Activated T-cell treated with anti-CD3 and anti-CD28 coated beads for 1 hour (primary cell): ENCODE measurements around the gene PRL.

Source experiments
- DNase-seq: peaks from one replicate; pipeline ENCODE4 v3.0.0-alpha.2; 2020; ENCODE audit warnings: low read depth

Gene PRL

GRCh38 chr6:22294301-22294700, 2.5 kb downstream of the PRL start:
- no peak for DNase-seq

- DNase-seq, result no peak
Observed at GRCh38 chr6:22290045-22290444, 6.8 kb downstream of the PRL start.

GRCh38 chr6:22288721-22289120, 8.1 kb downstream of the PRL start:
- no peak for DNase-seq

GRCh38 chr6:22284666-22285065, 12.2 kb downstream of the PRL start:
- DNase-seq, result no peak

DNA sequence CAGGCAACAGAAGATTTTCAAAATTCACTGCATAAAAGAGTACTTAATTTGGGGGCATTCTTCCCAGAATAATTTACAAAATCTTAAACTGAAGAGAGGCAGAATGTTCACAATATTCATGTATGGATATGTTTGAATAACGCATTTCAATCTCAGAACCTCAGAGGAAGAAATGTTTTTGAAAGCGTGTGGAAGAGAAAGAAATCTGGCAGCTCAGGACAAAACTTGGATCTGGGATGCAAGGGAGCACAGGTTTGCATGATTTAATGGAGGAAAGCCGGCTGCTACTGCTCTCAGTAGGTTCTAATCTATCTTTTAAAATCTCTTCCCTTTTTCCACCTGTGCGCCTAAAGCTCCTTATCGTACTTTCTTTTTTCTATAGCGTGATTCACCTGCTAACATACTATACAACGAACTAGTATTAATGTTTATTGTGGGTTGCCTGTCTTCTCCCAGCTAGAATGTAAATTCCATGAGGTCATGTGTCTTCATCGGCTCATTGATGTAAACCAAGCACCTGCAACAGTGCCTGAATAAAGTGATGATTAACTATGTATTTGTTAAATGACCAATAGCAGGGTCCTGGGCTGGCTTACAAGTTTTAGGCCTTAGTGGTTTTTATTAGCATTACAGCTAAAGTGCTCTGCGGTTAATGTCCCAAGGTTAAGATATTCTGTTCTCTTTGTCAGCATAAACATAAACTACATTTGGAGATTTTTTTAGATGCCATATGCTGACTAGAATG, 15.3 kb downstream of the PRL start:
- no peak for DNase-seq

- no peak for DNase-seq
Observed at GRCh38 chr6:22279427-22279826, 17.4 kb downstream of the PRL start.

DNA sequence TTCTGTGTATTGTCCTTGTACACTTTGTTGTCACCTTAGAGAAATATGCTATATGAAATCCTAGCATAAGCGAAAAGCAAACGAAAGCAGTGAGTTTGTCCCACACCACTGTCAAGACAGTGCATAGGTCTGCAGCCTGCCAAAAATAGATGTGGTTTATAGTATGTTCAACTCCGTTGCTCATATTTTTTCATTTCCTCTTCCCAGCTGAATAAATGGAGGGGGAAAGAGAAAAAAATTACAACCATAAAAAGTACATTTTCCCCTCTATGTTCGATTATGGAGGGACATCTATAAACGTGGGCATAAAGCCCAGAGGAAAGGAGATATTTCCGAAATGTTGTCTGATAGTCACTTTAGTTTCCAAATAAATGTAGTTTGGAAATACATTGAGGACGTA, 25.8 kb downstream of the PRL start:
- DNase-seq, result no peak

- no peak for DNase-seq
Observed at GRCh38 chr6:22263748-22264147, 33.1 kb downstream of the PRL start.

DNA sequence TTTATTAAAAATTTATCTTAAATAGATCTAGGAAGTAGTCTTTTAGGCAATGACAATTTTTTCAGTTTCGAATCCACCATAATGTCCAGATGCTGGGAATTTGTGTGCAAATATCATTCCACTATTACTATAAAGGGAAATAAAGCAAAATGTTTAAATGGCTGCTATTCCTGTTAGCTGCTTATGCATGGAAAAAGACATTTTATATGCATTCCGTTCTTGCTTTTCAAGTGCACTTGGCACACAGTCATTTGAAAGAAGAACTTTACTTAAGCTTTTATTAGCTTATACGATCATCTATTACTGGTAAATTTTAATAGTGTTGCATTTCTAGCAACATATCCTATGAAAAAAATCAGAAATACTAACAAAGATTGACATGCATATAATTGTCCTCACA, 42.0 kb downstream of the PRL start:
- no peak for DNase-seq

DNA sequence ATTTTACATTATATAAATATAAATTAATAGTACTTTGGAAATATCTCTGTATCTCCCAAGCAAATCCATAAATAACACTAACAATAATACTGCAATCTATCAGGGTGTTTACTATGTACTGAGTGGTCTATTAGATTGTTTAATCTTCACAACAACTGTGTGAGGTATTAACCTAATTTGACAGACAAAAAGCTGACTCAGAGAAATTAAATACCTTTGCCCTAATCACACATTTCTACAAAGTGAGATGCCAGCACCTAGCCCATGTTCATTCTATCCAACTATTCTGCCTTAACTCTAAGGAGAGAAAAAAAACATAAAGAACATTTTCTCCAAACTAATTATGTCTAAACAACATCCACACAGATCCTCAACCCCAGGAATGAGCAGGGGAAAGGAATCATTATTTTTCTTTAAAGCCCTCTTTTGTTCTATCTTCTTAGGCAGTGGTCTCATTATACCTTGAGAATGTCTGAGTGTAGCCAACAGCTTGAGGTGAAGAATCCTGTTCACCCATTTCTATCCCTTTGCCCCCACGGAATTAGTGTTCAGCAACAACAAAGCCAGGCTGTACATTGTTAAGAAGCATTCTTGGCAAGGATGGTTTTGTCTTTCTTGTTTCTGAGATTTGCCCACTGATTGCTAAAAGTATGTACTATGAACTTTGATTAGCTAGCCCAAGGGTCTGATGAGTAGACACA, 42.7 kb downstream of the PRL start:
- no peak for DNase-seq

DNA sequence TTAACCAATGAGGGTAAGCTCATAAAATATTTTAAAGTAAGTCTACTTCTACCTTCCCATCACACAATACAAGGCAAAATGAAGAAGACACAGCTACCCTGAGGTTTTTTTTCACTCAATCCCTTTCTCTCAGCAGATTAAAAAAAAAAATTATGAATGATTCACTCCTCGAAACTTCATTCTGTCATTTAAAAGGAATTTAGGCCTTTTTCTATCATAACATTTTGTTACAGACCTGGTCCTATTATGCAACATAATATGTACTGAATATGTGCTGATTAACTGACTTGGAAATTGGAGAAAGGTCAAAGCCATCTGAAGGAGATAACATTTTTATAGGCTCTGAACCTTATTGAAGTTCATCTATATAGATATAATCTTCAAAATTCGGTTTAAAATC, 45.5 kb downstream of the PRL start:
- DNase-seq, result no peak

- no peak for DNase-seq
Observed at GRCh38 chr6:22250486-22250885, 46.4 kb downstream of the PRL start.

DNA sequence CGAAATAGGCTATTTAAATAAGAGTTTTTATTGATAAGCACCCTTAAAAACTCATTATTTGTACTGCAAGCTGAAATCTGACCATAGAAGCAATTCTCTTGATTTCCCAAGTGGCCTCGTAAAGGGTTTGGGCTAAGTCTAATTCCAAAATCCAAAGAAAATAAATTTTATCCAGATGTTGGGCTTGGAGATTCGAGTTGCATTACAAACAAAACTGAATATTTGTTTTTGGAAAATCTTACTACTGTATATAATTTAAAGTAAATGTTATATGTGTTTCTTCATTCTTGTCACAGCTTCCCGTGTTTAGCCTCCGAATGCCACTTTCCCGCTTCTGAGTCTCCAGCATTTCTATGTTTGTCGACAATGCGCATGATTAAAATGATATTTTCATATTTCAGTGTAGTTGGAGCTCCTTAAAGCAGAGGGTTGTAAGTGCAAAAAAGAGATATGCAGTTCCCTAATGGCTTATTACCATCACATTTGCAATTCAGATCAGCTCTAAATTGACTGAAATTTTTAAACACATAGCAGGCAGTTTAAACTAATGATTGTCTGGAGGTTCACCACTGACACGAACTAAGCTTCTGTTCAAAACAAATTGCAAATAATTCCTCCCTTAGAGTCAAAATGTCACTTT, 47.0 kb downstream of the PRL start:
- DNase-seq, result no peak

DNA sequence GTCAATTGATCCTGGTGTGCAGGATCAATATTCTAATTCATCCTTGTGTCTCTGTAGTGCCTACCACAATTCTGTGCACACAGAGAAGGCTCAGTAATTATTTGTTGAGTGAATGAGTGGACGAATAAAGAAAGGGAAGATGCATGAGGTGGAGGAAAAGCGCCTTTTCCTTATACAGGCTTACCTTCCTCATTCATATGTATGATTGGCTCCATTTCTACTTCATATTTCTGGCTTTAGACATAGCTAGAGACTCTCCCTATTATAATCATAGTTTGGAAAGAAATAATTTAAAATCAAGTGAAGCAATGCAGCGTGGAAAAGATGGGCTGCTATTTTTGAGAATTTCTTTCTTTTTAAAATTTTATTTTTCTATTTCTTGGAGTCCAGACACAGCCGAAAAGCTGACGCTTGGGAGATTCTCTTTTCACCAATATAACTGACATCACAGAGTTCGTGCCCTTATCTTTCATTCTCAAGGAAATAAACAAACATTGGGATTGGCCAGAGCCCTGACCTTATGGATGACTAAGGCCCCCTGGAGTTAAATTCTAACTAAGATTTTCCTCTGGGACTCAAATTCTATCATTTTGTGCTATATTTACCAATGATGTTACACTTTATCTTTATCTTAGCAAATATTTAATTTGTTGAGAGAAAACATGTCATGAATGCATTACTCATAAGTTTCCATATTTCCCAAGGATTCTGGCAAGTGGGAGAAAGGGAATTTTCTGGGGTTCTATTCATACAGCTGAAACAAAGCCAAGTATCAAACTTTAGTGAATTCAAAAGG, 48.1 kb downstream of the PRL start:
- no peak for DNase-seq

- no peak for DNase-seq
Observed at GRCh38 chr6:22247916-22248482, 48.8 kb downstream of the PRL start.

DNA sequence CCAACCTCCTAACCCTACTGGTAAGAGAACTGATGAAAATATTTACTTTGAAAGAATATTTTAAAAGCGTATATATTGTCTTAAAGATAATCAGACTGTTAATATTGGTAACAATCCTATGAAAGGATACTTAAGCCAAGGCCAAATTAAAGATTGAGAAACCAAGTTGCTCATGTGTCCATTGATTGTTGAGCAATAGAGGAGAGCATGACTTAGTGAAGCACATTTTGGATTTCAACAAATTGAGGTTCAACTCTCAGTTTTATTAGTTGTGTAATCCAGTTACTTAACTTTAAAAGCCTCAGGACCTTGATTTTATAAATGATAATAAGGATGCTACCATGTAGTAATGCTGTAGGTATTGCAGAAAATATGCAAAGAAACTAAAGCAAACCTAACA, 56.8 kb downstream of the PRL start:
- DNase-seq, result no peak

DNA sequence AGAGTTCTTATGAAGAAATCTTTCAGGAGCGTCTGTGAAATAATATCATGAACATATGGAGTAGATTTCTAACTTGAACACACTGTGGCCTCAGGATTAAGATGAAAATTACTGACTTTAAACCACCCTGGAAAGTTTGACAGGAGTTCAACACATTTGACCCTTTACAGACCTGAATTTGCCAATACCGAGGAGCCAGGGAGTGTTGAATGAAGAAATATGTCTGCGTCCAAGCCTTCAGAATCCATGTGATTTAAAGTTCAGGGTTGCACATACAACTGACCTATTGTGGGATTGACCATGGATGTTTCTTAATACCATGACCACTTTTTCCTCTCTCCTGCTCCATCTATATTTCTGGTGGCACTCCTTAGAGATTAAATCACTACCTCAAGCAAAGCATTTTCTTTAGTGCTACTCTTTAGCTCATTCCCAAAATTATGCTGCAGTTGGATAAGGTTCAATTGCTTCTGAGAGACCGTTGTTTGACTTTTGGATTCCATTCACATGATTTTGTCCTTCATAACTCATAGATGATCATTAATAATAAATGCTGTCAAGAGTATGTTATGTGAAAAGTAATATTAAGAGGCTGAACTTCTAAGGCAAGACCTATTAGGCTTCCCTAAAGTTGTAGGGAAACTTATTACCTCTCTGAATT, 57.4 kb downstream of the PRL start:
- no peak for DNase-seq

DNA sequence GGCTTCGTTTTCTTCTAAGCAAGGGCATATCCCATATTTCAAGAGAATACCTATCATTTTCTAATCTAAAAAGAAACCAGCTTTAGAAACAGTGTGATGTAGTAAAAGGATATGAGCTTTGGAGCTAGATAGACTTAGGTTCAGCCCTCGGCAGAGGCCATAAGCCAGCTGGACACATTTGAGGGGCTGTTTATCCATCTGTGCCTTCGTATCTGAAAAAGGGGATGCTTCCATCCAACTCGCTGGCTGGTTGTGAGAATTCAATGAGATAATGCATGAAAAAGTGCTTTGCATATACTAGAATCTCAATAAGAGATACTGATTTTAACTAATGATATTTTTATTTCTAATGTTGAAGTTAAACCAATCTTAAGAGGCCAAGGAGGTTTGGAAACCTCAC, 58.0 kb downstream of the PRL start:
- no peak for DNase-seq

- DNase-seq, result no peak
Observed at GRCh38 chr6:22237526-22237925, 59.3 kb downstream of the PRL start.
